ENCODE measurements around the gene CTNNA1. TPM values are rescaled to one million over a fixed set of nuclear protein-coding genes. Genes with fewer than 3 reads are reported as not detected.
A peak's percentile ranks its signal among the peaks of the same experiment; 100 is the strongest.

The CTNNA1 gene
- total RNA-seq, 4 donors from 2014 or later = 223 to 304 (median 263) TPM

GRCh38 chr5:138946241-138946623, 193.0 kb downstream of the CTNNA1 start:
- no peak overlapping the region for H3K4me3 ChIP-seq (ENCODE audit: low read depth, poor library complexity, severe bottlenecking)
- intact Hi-C loops (cut with DNase I; ENCODE audit: low total_unique reads) = no loop called here
- DNase-seq (ENCODE audit: low spot score in 2 of 2) = peak in 1 of 2 donors; percentile 82
- WGBS, 2 donors = 86 to 93% methylated on average over 6 of the region's 8 CpGs
- no peak for TF ChIP-seq POLR2A (IDR thresholded peaks at IDR 0.05)
- TF ChIP-seq CTCF (IDR thresholded peaks at IDR 0.05) = no peak

GRCh38 chr5:138946831-138947560, 193.8 kb downstream of the CTNNA1 start:
- intact Hi-C loops (cut with DNase I; ENCODE audit: low total_unique reads) = no loop called here
- DNase-seq (ENCODE audit: low spot score in 2 of 2) = peak in 1 of 2 donors; percentile 70
- no peak overlapping the region for H3K4me3 ChIP-seq (ENCODE audit: low read depth, poor library complexity, severe bottlenecking)
- WGBS, 2 donors = 95 to 97% methylated on average over 20 of the region's 20 CpGs
- TF ChIP-seq CTCF (IDR thresholded peaks at IDR 0.05) (no peak), POLR2A (IDR thresholded peaks at IDR 0.05) (no peak)

GRCh38 chr5:138947780-138948179, 194.6 kb downstream of the CTNNA1 start:
- 90 to 94% methylated on average over 5 of the region's 5 CpGs for WGBS, 2 donors
- TF ChIP-seq CTCF (IDR thresholded peaks at IDR 0.05) (no peak), POLR2A (IDR thresholded peaks at IDR 0.05) (no peak)
- intact Hi-C loops (cut with DNase I; ENCODE audit: low total_unique reads) = no loop called here
- H3K4me3 ChIP-seq (ENCODE audit: low read depth, poor library complexity, severe bottlenecking) = no peak overlapping the region
- peak in 1 of 2 donors; percentile 37 for DNase-seq (ENCODE audit: low spot score in 2 of 2)

- H3K4me3 ChIP-seq (ENCODE audit: low read depth, poor library complexity, severe bottlenecking) = no peak overlapping the region
- DNase-seq (ENCODE audit: low spot score in 2 of 2) = no peak
- TF ChIP-seq CTCF (IDR thresholded peaks at IDR 0.05) (no peak), POLR2A (IDR thresholded peaks at IDR 0.05) (no peak)
- intact Hi-C loops (cut with DNase I; ENCODE audit: low total_unique reads) = no loop called here
- WGBS, 2 donors = 82 to 85% methylated on average over 22 to 23 of the region's 23 CpGs
Measured at GRCh38 chr5:138948471-138949222, 195.4 kb downstream of the CTNNA1 start.

GRCh38 chr5:138949223-138949574, 196.0 kb downstream of the CTNNA1 start:
- TF ChIP-seq CTCF (IDR thresholded peaks at IDR 0.05) (no peak), POLR2A (IDR thresholded peaks at IDR 0.05) (no peak)
- intact Hi-C loops (cut with DNase I; ENCODE audit: low total_unique reads) = no loop called here
- H3K4me3 ChIP-seq (ENCODE audit: low read depth, poor library complexity, severe bottlenecking) = no peak overlapping the region
- no peak for DNase-seq (ENCODE audit: low spot score in 2 of 2)
- WGBS, 2 donors = 81 to 90% methylated on average over 4 of the region's 4 CpGs

All from lower leg skin (tissue), 4 donors.